Measurements from ENCODE around the gene FAM118A.

GRCh38 chr22:45278125-45278524 lies 31.6 kb upstream of the FAM118A start:
- TF ChIP-seq CTCF (IDR thresholded peaks at IDR 0.05) (no peak), POLR2A (IDR thresholded peaks at IDR 0.05) (no peak), POLR2AphosphoS5 (IDR thresholded peaks at IDR 0.05; ENCODE audit: insufficient read depth in 1 of 2, low read depth in 1 of 2) (no peak)
